ENCODE data around the gene CLN3.
A peak's percentile ranks its signal among the peaks of the same experiment; 100 is the strongest.

The CLN3 gene

DNA sequence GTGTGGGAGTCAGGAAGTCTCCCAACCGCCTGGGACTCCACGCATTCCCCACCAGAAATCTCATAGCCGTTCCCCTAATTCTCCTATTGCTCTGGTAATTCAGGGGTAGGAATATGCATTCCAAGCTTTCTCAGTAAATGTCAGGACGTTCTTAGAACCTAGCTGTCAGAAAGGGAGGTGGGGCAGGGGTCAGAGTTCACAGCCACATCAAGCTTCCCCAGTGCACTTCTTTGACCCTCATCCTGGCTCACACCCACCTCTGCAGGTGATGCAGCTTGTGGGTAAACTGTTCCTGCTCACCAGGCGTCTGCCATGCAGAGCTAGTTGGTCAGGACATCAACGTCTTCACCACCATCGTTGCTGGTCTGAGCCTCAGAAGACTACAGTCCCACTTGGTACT lies 28.8 kb upstream of the CLN3 start:
- peaks cover 8% of the 10 kb centered on the region for H3K9me3 Mint-ChIP-seq

GRCh38 chr16:28514246-28514645 lies 22.4 kb upstream of the CLN3 start:
- Mint-ChIP-seq H3K4me1 (no peaks in the 10 kb centered on the region), H3K4me3 (no peak overlapping the region), H3K27ac (no peak overlapping the region), H3K27me3 (ENCODE audit: low read depth, poor library complexity) (peaks cover 7% of the 10 kb centered on the region), H3K9me3 (no peaks in the 10 kb centered on the region), H3K36me3 (ENCODE audit: low read depth) (no peaks in the 10 kb centered on the region)
- no peak for DNase-seq
- TF ChIP-seq, protein P1, sequence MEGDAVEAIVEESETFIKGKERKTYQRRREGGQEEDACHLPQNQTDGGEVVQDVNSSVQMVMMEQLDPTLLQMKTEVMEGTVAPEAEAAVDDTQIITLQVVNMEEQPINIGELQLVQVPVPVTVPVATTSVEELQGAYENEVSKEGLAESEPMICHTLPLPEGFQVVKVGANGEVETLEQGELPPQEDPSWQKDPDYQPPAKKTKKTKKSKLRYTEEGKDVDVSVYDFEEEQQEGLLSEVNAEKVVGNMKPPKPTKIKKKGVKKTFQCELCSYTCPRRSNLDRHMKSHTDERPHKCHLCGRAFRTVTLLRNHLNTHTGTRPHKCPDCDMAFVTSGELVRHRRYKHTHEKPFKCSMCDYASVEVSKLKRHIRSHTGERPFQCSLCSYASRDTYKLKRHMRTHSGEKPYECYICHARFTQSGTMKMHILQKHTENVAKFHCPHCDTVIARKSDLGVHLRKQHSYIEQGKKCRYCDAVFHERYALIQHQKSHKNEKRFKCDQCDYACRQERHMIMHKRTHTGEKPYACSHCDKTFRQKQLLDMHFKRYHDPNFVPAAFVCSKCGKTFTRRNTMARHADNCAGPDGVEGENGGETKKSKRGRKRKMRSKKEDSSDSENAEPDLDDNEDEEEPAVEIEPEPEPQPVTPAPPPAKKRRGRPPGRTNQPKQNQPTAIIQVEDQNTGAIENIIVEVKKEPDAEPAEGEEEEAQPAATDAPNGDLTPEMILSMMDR (IDR thresholded peaks at IDR 0.05): no peak

More for the DNA sequence above, 28.8 kb upstream of the CLN3 start:
- peak overlapping the region; percentile 47 for H3K27ac Mint-ChIP-seq
- H3K36me3 Mint-ChIP-seq (ENCODE audit: low read depth): no peaks in the 10 kb centered on the region
- no peaks in the 10 kb centered on the region for H3K4me1 Mint-ChIP-seq
- TF ChIP-seq, protein P1 (IDR thresholded peaks at IDR 0.05): no peak
- H3K27me3 Mint-ChIP-seq (ENCODE audit: low read depth, poor library complexity): peaks cover 24% of the 10 kb centered on the region
- no peak overlapping the region for H3K4me3 Mint-ChIP-seq
- DNase-seq: no peak

- Mint-ChIP-seq H3K27me3 (ENCODE audit: low read depth, poor library complexity) (peaks cover 7% of the 10 kb centered on the region), H3K9me3 (no peaks in the 10 kb centered on the region), H3K27ac (peak overlapping the region; percentile 76), H3K4me1 (no peaks in the 10 kb centered on the region), H3K4me3 (no peak overlapping the region), H3K36me3 (ENCODE audit: low read depth) (no peaks in the 10 kb centered on the region)
- DNase-seq: no peak
- TF ChIP-seq, protein P1 (IDR thresholded peaks at IDR 0.05): no peak
Measured at GRCh38 chr16:28513484-28514181, 21.8 kb upstream of the CLN3 start.

- H3K4me1 Mint-ChIP-seq: no peaks in the 10 kb centered on the region
- no peaks in the 10 kb centered on the region for H3K9me3 Mint-ChIP-seq
- no peak overlapping the region for H3K27ac Mint-ChIP-seq
- peaks cover 9% of the 10 kb centered on the region for H3K27me3 Mint-ChIP-seq (ENCODE audit: low read depth, poor library complexity)
- H3K36me3 Mint-ChIP-seq (ENCODE audit: low read depth): no peaks in the 10 kb centered on the region
- TF ChIP-seq, protein P1 (IDR thresholded peaks at IDR 0.05): no peak
- no peak overlapping the region for H3K4me3 Mint-ChIP-seq
- DNase-seq: no peak
Measured at GRCh38 chr16:28511801-28512789, 20.2 kb upstream of the CLN3 start.

DNA sequence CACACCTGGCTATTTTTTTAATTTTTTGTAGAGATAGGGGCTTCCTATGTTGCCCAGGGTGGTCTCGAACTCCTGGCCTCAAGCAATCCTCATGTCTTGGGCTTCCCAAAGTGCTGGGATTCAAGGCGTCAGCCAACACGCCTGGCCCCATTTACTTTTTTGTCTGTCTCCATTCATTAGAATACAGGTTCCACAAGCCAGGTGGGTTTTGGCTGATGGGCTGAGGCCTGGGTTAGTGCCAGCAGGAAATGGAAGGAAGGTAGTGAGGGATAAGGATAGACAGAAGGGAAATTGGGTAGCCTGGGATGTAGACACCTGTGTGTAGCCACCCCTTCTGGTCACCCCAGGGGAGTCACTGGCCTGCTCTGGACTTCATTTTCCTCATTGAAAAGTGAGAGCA lies 19.2 kb upstream of the CLN3 start:
- TF ChIP-seq, protein P1 (IDR thresholded peaks at IDR 0.05): no peak
- no peak for DNase-seq
- H3K4me3 Mint-ChIP-seq: no peak overlapping the region
- peaks cover 13% of the 10 kb centered on the region for H3K27me3 Mint-ChIP-seq (ENCODE audit: low read depth, poor library complexity)
- H3K36me3 Mint-ChIP-seq (ENCODE audit: low read depth): no peaks in the 10 kb centered on the region
- H3K27ac Mint-ChIP-seq: no peak overlapping the region
- H3K4me1 Mint-ChIP-seq: no peaks in the 10 kb centered on the region
- H3K9me3 Mint-ChIP-seq: no peaks in the 10 kb centered on the region
